ENCODE data around the gene CACNA1C.

Gene CACNA1C

DNA sequence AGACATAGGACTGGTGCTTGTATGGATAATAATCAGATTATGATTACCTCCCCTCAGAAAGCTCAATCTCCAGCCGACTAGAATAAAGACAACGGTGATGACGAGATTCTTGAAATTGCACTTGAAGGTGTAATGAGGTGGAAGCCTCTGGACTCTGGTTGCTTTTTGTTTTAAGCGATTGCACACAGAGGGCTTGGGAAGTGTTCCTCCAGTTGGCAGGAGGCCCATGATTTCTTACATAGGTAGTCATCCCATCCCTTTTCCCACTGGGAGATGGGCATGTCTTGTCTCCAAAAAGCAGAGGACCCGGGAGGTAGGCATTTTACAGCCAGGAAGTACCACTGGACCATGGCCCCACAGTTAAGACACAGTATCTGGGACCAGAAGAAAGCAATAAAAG lies 576.3 kb downstream of the CACNA1C start:
- no peak overlapping the region for H3K27ac ChIP-seq
- TF ChIP-seq ZFX (IDR thresholded peaks at IDR 0.05), result no peak
- TF ChIP-seq, protein P1, sequence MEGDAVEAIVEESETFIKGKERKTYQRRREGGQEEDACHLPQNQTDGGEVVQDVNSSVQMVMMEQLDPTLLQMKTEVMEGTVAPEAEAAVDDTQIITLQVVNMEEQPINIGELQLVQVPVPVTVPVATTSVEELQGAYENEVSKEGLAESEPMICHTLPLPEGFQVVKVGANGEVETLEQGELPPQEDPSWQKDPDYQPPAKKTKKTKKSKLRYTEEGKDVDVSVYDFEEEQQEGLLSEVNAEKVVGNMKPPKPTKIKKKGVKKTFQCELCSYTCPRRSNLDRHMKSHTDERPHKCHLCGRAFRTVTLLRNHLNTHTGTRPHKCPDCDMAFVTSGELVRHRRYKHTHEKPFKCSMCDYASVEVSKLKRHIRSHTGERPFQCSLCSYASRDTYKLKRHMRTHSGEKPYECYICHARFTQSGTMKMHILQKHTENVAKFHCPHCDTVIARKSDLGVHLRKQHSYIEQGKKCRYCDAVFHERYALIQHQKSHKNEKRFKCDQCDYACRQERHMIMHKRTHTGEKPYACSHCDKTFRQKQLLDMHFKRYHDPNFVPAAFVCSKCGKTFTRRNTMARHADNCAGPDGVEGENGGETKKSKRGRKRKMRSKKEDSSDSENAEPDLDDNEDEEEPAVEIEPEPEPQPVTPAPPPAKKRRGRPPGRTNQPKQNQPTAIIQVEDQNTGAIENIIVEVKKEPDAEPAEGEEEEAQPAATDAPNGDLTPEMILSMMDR (conservative IDR thresholded peaks at IDR 0.05), result no peak

DNA sequence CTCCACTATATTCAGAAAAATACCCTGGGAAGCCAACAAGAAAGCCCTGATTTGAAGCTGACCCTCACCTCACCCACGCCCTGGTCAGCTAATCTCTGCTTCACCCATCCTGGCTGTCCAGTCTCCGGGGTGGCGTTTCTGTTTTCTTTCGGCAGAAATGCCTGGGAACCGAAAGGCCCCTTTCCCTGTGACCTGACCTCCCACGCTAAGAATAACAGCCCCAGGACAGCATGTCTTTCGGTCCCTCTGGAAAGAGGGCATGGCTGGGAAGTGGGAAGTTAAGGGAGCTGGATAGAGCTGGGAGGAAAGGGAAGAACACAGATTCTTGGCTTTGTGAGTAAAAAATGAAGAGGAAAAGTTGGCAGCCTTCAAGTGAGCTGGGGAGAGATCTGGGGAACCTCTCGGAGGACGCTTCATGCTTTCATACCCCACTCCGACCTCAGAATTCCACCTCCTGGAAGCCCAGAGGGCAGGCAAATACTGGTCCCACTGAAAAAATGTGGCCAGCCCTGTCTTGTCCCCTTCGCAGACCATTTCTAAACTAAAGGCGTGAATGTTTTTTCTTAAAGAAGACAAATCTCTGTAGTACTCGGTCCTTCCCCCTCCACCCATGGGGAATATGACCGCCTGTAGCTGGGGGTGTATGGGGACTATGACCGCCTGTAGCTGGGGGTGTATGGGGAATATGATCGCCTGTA lies 579.0 kb downstream of the CACNA1C start:
- no peak overlapping the region for H3K27ac ChIP-seq
- TF ChIP-seq, protein P1 (conservative IDR thresholded peaks at IDR 0.05), result no peak
- no peak for TF ChIP-seq ZFX (IDR thresholded peaks at IDR 0.05)

DNA sequence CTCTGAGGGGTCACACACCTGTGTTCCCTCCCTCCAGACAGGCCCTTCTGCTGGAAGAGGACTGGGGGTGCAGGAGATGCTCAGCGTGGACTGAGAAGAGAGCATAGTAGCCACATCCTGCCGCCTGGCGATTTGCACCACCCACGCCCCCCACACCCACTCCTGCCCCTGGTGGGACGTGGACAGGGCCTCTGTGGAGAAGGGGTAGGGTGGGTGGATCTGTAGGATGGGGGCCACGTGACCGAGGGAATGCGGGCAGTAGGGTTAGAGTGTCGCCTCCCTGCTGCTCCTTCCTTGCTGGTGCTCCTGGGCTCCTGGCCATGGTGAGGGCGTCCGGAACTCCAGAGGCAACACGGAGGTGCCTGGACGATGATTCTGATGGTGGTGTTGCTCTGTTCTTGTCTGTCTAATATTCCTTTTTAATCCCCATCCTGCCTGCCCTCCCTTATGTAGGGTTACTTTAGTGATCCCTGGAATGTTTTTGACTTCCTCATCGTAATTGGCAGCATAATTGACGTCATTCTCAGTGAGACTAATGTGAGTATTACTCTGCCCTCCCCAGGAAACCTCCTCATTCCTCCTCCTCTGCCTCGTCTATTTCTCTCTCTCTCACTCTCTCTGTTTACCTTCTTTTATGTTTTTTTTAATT lies 580.5 kb downstream of the CACNA1C start:
- no peak overlapping the region for H3K27ac ChIP-seq
- no peak for TF ChIP-seq ZFX (IDR thresholded peaks at IDR 0.05)
- TF ChIP-seq, protein P1 (conservative IDR thresholded peaks at IDR 0.05), result no peak

DNA sequence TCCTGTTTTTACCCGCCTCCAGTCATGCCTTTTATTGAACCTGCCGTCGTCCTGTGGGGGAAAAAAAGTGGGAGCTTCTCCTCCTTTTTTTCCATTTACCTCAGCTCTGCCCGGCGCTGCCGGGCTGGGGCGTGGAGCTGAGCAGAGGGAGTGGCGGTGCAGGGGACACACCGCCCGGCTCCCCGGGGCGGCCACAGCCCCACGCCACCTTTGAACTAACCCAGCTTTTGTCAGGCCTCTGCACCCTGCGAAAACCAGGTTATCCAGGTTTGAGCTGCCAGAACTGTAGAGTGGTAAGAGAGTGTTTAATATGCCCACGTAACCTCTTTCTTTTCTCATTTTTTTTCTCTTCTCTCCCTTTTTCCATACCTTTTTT lies 581.0 kb downstream of the CACNA1C start:
- TF ChIP-seq ZFX (IDR thresholded peaks at IDR 0.05), result no peak
- TF ChIP-seq, protein P1 (conservative IDR thresholded peaks at IDR 0.05), result no peak
- no peak overlapping the region for H3K27ac ChIP-seq

DNA sequence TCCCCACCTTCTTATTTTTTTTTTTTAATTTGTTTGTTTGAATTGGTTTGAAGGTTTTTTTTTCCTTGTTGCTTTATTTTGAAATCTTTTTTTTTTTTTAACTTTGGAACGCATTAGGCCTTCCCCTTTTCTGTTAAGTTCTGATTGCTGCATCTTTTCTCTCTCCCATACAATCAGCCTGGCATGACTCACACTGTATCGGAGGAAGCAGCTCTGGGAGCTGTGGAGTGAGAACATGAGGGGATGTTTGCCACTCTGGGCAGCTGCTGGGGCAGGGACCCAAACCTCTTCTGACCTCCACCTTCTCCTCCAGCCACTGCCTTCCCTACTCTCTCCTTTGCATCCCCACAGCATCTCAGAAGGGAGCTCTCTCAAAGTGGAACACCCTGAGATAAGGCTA lies 581.7 kb downstream of the CACNA1C start:
- no peak overlapping the region for H3K27ac ChIP-seq
- TF ChIP-seq ZFX (IDR thresholded peaks at IDR 0.05), result no peak
- TF ChIP-seq, protein P1 (conservative IDR thresholded peaks at IDR 0.05), result no peak

DNA sequence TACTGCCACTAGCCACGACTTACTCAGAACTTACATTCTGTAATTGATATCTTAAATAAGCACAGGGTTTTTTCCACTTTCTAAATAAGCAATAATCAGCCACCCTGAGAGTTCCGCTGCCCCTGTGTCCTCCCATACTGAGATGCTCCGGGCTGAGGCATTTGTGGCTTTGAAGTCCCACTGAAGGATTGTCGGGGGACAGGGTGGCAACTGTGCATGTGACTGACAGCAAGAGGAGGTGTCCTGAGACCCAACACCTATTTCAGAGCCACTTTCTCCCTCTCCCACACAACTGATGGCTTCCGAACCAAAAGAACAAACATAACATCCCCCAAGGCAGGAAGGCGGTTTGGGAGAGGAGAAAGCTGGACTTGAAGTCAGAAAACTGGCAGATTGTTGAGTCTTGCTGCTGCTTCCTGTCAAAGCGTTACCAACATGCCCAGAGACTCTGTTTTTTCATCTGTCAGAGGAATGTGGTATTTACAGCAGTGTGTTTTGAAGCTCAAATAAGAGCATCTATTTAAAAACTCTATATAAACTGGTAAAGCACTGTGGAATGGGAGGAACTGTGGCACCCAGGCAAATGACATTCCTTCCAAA lies 584.1 kb downstream of the CACNA1C start:
- no peak for TF ChIP-seq ZFX (IDR thresholded peaks at IDR 0.05)
- TF ChIP-seq, protein P1 (conservative IDR thresholded peaks at IDR 0.05), result no peak
- H3K27ac ChIP-seq, result no peak overlapping the region

DNA sequence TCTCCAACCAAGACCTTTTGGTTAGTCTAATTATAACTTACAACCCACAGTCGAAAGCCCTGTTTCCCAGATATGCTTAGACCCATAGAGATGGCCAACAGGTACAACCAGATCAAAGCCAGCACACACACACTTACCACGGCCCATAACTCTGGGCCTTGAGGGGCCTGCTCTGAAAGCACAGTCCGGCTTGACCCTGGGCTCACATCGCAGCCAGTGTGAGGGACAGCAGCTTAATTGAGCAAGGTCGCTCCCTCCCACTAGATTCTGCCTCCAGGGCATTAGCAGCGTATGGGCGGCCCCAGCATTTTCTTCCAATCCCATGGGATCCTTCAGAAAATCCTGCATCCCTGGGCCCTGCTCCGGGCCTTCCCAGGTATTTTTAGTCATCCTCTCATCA lies 584.6 kb downstream of the CACNA1C start:
- H3K27ac ChIP-seq, result no peak overlapping the region
- TF ChIP-seq ZFX (IDR thresholded peaks at IDR 0.05), result no peak
- TF ChIP-seq, protein P1 (conservative IDR thresholded peaks at IDR 0.05), result no peak

Data from C4-2B (cell line).